Thyroid gland (tissue), 4 donors: ENCODE data around the gene CD99L2.

ENCODE experiments used
- CTCF ChIP-seq, 6 experiments: fragments of 200-600 bp in 3 of 6; fragments of 450-650 bp in 3 of 6; sonication (generic) in 3 of 6; IDR thresholded peaks; one replicate each; pipeline ENCODE4 v1.5.1; 2016 to 2019; ENCODE audit warnings: antibody characterized with exemption in 6 of 6, mild to moderate bottlenecking in 2 of 6, inconsistent platforms in 1 of 6, moderate library complexity in 1 of 6
- POLR2A ChIP-seq, 2 donors: fragments of 450-650 bp; IDR thresholded peaks; one replicate each; pipeline ENCODE4 v1.6.1; 2017; ENCODE audit warnings: antibody characterized with exemption in 2 of 2, mild to moderate bottlenecking in 2 of 2, moderate library complexity in 1 of 2

- TF ChIP-seq CTCF (IDR thresholded peaks at IDR 0.05) (no peak), POLR2A (IDR thresholded peaks at IDR 0.05) (no peak)
Observed at GRCh38 chrX:150873616-150874015, 24.9 kb downstream of the CD99L2 start.
